NB4 (cell line): ENCODE results near the gene CCDC50.

Experiments
- MYC ChIP-seq: IDR thresholded peaks from 2 replicates; pipeline ENCODE4 v1.6.1; 2011; ENCODE audit warnings: low read depth, low read length
- POLR2A ChIP-seq: IDR thresholded peaks from 2 replicates; pipeline ENCODE4 v1.6.1; 2011; ENCODE audit warnings: mild to moderate bottlenecking; ENCODE audit not compliant: insufficient read length; ENCODE audit errors: extremely low read depth
- TF ChIP-seq, protein P1 (sequence below): IDR thresholded peaks from one replicate; pipeline ENCODE4 v1.5.1; 2012; ENCODE audit warnings: low read depth, low read length
- TF ChIP-seq, protein P2 (sequence below): IDR thresholded peaks from 2 replicates; pipeline ENCODE4 v1.6.1; 2011; ENCODE audit warnings: low read depth, low read length

DNA sequence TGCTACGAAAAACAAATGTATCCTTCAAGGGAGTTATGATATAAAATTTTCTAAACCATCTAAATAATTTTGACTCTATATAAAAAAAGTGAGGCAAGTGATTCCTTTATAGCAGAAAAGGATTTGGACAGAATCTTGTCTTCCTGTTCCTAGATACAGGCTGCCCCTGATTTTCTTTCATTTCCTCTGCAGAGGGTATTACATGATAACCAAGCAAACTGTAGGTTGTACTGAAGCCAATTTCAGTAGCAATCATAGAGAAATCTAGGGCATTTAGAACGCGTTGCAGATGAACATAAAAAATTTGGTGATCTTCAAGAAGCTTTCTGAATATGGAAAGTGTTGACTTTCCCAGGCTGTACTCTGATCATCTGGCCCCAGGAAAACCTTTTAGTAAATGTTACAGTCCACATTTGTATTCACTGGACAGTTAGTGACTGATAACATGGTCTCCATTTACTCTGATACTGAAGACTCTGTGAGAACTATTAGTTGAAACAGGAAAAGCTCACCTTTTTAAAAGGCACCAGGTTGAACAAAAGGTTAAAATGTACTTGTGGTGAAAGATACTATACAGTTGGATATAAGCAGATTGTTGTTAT is 10.2 kb downstream of the CCDC50 start:
- TF ChIP-seq, protein P1, sequence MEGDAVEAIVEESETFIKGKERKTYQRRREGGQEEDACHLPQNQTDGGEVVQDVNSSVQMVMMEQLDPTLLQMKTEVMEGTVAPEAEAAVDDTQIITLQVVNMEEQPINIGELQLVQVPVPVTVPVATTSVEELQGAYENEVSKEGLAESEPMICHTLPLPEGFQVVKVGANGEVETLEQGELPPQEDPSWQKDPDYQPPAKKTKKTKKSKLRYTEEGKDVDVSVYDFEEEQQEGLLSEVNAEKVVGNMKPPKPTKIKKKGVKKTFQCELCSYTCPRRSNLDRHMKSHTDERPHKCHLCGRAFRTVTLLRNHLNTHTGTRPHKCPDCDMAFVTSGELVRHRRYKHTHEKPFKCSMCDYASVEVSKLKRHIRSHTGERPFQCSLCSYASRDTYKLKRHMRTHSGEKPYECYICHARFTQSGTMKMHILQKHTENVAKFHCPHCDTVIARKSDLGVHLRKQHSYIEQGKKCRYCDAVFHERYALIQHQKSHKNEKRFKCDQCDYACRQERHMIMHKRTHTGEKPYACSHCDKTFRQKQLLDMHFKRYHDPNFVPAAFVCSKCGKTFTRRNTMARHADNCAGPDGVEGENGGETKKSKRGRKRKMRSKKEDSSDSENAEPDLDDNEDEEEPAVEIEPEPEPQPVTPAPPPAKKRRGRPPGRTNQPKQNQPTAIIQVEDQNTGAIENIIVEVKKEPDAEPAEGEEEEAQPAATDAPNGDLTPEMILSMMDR = no peak
- TF ChIP-seq POLR2A (no peak), MYC (no peak)
- TF ChIP-seq, protein P2, sequence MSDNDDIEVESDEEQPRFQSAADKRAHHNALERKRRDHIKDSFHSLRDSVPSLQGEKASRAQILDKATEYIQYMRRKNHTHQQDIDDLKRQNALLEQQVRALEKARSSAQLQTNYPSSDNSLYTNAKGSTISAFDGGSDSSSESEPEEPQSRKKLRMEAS = no peak
